ENCODE data around the gene SDHC. TPM values are rescaled to one million over a fixed set of nuclear protein-coding genes. Genes with fewer than 3 reads are reported as not detected.

The SDHC gene
- total and polyA plus RNA-seq, 2 experiments from 2014 or later, result 131 to 358 TPM

GRCh38 chr1:161299347-161299746, 14.8 kb upstream of the SDHC start:
- H2AFZ ChIP-seq, result no peak overlapping the region
- no peak overlapping the region for H3K4me3 ChIP-seq
- no peaks in the 10 kb centered on the region for H4K20me1 ChIP-seq (ENCODE audit: insufficient read depth, poor library complexity, severe bottlenecking)
- H3K27me3 ChIP-seq, result no peaks in the 10 kb centered on the region
- H3K4me2 ChIP-seq, result no peak overlapping the region
- no peaks in the 10 kb centered on the region for H3K9me3 ChIP-seq (ENCODE audit: low read depth)
- H3K79me2 ChIP-seq, result no peaks in the 10 kb centered on the region
- DNase-seq (ENCODE audit: low spot score), result no peak
- no peak for TF ChIP-seq CTCF (IDR thresholded peaks at IDR 0.05; ENCODE audit: poor library complexity)
- no peaks in the 10 kb centered on the region for H3K4me1 ChIP-seq (ENCODE audit: insufficient read depth)
- no peak overlapping the region for H3K27ac ChIP-seq
- H3K36me3 ChIP-seq (replicated peaks; ENCODE audit: insufficient read depth, low read depth), result no peaks in the 10 kb centered on the region
- 82% methylated on average over 9 of the region's 9 CpGs for WGBS (ENCODE audit: low lambda C conversion rate, missing lambda C conversion rate)
- H3K9me2 ChIP-seq (replicated peaks; ENCODE audit: insufficient read depth), result no peaks in the 10 kb centered on the region

GRCh38 chr1:161300478-161300877, 13.7 kb upstream of the SDHC start:
- 96% methylated on average over 4 of the region's 4 CpGs for WGBS (ENCODE audit: low lambda C conversion rate, missing lambda C conversion rate)

GRCh38 chr1:161304927-161305866, 9.0 kb upstream of the SDHC start:
- 14% methylated on average over 11 of the region's 17 CpGs for WGBS (ENCODE audit: low lambda C conversion rate, missing lambda C conversion rate)
- H3K9me3 ChIP-seq (ENCODE audit: low read depth), result no peaks in the 10 kb centered on the region
- H3K9me2 ChIP-seq (replicated peaks; ENCODE audit: insufficient read depth), result no peaks in the 10 kb centered on the region
- no peak for TF ChIP-seq EZH2 (IDR thresholded peaks at IDR 0.05; ENCODE audit: borderline replicate concordance)
- no peak for TF ChIP-seq EZH2phosphoT487 (IDR thresholded peaks at IDR 0.05; ENCODE audit: low read depth, severe bottlenecking, unreplicated experiment)
- no peak for TF ChIP-seq CTCF (IDR thresholded peaks at IDR 0.05; ENCODE audit: poor library complexity)
- peaks cover 10% of the 10 kb centered on the region for H3K4me1 ChIP-seq (ENCODE audit: insufficient read depth)
- H3K36me3 ChIP-seq (replicated peaks; ENCODE audit: insufficient read depth, low read depth), result no peaks in the 10 kb centered on the region
- peak overlapping the region; percentile 98 for H3K4me2 ChIP-seq
- H3K79me2 ChIP-seq, result peaks cover 10% of the 10 kb centered on the region
- H3K27ac ChIP-seq, result no peak overlapping the region
- DNase-seq (ENCODE audit: low spot score), result no peak
- H4K20me1 ChIP-seq (ENCODE audit: insufficient read depth, poor library complexity, severe bottlenecking), result peaks cover 4% of the 10 kb centered on the region
- peak overlapping the region; percentile 56 for H3K4me3 ChIP-seq
- peak overlapping the region; percentile 79 for H2AFZ ChIP-seq
- no peaks in the 10 kb centered on the region for H3K27me3 ChIP-seq

More at GRCh38 chr1:161300478-161300877, 13.7 kb upstream of the SDHC start:
- no peak overlapping the region for H2AFZ ChIP-seq
- no peaks in the 10 kb centered on the region for H3K9me3 ChIP-seq (ENCODE audit: low read depth)
- H3K36me3 ChIP-seq (replicated peaks; ENCODE audit: insufficient read depth, low read depth), result no peaks in the 10 kb centered on the region
- no peak overlapping the region for H3K27ac ChIP-seq
- TF ChIP-seq EZH2 (IDR thresholded peaks at IDR 0.05; ENCODE audit: borderline replicate concordance), result no peak
- no peak for TF ChIP-seq EZH2phosphoT487 (IDR thresholded peaks at IDR 0.05; ENCODE audit: low read depth, severe bottlenecking, unreplicated experiment)
- no peak for TF ChIP-seq CTCF (IDR thresholded peaks at IDR 0.05; ENCODE audit: poor library complexity)
- H3K4me3 ChIP-seq, result no peak overlapping the region
- H4K20me1 ChIP-seq (ENCODE audit: insufficient read depth, poor library complexity, severe bottlenecking), result peaks cover 4% of the 10 kb centered on the region
- peaks cover 9% of the 10 kb centered on the region for H3K79me2 ChIP-seq
- H3K27me3 ChIP-seq, result no peaks in the 10 kb centered on the region
- peaks cover 10% of the 10 kb centered on the region for H3K4me1 ChIP-seq (ENCODE audit: insufficient read depth)
- H3K4me2 ChIP-seq, result no peak overlapping the region
- DNase-seq (ENCODE audit: low spot score), result no peak
- no peaks in the 10 kb centered on the region for H3K9me2 ChIP-seq (replicated peaks; ENCODE audit: insufficient read depth)
